Globus pallidus (tissue), 1 donor: Measurements from ENCODE around the gene IL4R.
"Not testable (repeated sequence)": the region's sequence is repeated elsewhere in the genome, so short reads cannot be mapped to it uniquely, and the experiment has no call there.

Experiments used
- DNase-seq: peaks from one replicate; pipeline ENCODE4 v3.0.0-alpha.2; 2015; ENCODE audit warnings: low spot score

The IL4R gene

DNA sequence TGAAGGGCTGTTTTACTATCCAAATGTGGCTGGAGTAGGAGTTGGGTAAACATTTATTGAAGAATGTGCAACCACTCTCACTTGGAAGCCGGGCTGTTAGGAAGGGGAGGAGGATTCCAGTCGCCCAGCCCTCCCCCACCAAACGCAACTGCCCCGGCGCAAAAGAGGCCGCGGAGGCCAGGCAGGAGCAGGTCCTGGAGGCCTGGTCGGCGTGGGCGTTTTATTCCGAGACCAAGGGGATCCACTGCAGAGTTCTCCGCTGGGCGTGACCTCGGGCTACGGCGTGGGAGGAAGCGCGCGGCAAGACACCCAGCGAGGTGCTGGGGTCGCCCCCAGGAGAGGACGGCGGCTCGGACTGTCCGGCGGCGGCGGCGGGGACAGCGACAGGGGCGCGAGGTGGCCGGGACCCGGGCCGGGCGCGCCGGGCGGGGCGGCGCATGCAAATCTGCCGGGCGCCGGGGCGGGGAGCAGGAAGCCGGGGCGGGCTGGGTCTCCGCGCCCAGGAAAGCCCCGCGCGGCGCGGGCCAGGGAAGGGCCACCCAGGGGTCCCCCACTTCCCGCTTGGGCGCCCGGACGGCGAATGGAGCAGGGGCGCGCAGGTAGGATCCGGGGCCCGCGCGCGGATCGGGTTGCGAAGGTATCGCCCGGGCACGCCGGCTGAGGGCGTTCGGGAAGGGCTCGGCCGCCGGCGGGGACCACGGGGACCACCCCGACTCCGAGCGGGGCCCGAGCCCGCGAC lies at the start of gene IL4R:
IL4R (plus strand) TSS at position 553 of the 739 bp plus-strand sequence. CDS start 26,230 bp downstream, outside the sequence.
- DNase-seq = no peak

DNA sequence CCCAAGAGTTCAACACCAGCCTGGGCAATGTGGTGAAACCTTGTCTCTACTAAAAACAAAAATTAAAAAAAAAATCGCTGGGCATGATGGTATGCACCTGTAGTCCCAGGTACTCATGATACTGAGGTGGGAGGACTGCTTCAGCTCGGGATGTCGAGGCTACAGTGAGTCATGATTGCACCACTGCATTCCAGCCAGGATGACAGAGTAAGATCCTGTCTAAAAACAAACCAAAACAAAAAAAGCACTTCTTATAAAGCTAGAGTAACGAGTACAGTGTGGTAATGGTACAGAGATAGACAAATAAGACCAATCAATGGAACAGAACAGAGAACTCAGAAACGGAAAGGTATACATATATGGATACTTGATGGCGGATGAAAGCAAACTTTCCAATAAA lies 49.6 kb upstream of the IL4R start:
- DNase-seq = no peak

DNA sequence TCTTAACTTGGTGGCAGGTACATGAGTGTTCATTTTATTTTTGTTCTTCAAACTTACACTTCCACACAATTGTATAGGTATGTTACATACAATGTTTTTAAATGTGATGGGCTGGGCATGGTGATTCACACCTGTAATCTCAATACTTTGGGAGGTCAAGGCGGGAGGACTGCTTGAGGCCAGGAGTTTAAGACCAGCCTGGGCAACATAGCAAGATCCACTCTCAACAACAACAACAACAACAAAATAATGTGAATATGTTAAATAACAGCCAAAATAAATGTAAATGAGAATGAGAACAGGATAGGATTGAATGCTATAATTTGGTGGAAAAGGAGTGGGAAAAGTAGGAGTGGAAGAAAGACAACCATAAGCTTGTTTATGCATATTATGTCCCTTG lies 47.8 kb upstream of the IL4R start:
- DNase-seq = no peak

DNA sequence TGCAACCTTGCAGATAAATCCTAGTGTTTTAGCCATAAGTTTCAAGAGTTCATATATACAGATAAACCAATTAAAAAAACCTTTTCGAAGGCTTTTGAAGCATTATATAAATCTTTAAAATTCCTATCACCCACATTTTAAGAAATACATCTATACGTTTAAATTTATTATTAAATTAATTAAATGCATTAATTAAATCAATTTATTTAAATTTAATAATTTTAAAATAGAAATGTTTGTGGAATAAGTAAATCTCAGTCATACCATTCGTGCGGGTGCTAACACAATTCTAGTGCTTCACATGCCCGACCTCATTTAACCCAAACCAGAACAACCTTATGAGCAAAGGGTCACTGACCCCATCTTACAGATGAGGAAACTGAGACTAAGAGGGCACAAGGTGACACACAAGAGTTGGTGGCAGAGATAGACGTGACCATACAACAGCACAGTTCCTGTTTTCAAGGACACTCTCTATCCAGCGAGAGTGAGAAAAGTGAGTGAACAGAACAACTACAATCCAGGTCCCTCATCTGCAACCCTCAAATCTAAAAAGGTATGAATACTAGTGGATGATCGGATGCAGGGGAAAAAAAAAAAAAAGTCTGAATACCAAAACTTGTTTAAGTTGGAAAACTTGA lies 46.6 kb upstream of the IL4R start:
- no peak for DNase-seq

DNA sequence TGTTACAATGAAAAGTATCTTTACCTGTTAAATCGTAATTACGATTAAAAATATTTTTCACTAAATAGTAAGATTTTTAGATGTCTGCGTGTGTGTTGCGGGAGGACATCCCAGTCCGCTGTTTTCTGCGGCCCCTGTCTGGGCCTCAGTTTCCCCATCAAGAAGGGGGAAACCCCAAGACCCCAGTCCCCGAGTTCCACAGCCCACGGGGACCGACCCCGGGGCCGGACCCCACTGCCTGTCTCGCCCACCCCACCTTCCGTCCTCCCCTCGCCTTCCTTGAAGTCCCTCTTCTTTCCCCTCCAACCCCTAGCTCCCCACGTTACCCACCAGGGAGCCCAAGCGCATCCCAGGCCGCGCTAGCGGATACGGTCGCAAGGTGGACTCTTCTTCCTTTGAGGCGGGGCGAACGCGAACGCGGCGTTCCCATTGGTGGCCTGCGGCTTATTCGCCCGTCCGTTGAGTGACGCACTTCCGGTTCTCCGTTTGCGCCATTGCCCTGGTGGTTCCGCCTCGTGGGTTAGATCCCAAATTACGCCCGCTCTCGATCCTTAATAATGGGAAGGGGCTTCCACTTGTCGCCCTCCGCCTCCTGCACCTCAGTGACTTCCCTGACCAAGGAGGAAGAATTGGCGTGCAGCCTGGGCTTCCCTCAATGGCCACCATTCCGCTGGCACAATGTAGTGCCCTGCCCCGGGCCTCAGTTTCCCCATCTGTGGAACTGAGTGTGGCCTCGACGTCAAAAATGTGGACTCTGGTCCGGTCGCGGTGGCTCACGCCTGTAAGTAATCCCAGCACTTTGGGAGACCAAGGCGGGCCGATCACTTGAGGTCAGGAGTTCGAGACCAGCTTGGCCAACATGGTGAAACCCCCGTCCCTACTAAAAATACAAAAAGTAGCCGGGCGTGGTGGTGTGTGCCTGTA lies 45.1 kb upstream of the IL4R start, which contains the start of gene NSMCE1:
NSMCE1 (minus strand) TSS at position 397 of the 924 bp plus-strand sequence. CDS start 11,202 bp downstream, outside the sequence.
- peak; percentile 94 for DNase-seq

DNA sequence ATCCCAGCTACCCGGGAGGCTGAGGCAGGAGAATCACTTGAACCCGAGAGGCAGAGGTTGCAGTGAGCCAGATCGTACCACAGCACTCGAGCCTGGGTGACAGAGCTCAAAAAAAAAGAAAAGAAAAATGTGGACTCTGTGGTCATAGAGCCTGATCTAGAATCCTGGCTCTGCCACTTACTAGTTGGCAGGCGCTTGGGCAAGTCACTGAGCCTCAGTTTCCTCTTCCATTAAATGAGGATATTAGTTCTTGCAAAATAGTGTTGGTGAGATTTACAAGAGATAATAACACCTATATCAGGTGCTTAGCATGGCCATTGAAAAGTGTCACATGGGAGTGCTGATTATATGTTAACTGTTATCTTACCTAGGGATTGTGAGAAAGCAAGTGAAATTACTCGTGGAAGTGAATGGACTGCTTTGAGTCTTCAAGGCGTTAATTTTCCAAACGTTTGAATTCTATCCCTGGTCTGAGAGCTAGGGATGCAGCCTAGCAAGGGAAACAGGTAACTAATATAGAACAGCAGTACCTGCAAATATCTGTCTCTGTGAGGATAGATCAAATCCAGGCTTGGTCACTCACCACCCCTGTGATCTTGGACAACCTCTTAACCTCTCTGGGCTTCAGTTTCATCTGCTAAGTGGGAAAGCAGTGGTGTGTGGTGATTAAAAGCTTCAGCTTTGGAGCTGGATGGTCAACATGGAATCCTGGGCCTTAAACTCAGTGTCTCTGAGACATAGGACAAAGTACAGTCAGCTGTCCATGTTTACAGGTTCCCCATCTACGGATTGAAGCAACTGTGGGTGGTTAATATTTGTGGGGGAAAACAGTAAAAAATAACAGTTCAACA lies 44.2 kb upstream of the IL4R start:
- DNase-seq = no peak

DNA sequence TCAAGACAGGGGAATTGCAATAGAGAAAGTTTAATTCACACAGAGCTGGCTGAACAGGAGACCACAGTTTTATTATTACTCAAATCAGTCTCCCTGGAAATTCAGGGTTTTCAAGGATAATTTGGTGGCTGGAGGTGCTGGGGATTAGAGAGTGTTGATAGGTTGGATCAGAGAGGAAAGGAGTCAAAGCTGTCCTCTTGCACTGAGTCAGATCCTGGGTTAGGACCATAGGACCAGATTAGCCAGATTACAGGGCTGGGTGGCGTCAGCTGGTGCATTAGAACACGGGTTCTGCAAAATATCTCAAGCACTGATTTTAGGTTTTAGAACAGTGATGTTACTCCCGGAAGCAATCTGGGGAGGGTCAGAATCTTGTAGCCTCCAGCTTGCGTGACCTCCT lies 43.4 kb upstream of the IL4R start:
- DNase-seq = no peak

DNA sequence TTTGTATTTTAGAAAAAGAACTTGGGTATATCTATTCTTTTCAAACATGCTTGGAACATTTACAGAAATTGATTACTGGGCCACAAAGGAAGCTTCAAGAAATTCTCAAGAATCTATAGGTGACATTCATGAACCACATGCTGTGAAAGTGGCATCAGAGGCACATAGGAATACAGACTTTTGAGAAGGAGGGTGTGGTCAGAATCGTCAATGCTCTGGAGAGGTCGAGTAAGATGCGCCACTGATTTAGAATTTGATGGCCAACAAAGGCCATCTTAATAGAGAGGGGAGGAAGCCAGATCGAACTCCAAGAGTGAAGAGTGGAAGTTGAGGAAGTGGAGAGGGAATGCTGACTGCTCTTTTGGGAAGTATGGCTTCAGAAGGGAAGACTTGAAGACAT lies 41.7 kb upstream of the IL4R start:
- no peak for DNase-seq

DNA sequence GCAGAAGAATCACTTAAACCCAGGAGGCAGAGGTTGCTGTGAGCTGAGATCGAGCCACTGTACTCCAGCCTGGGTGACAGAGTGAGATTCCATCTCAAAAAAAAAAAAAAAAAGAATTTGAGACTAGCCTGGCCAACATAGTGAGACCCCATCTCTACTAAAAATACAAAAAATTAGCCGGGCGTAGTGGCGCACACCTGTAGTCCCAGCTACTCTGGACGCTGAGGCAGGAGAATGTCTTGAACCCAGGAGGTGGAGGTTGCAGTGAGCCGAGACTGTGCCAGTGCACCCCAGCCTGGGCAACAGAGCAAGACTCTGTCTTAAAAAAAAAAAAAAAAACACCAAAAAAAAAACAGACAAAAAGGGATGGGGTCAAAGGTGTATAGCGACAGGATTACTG lies 41.1 kb upstream of the IL4R start:
- DNase-seq = not testable (repeated sequence)

DNA sequence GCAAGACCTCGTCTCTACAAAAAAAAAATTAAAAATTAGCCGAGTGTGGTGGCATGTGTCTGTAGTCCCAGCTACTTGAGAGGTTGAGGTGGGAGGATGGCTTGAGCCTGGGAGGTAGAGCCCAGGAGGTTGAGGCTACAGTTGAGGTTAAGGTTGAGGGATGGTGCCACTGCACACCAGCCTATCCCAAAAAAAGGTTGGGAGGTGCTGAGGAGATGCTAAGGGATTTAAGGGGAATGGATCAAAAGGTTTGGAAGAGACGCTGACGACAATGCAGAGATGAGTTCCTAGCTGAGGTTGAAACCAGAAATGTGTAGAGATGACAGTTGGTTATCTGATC lies 40.5 kb upstream of the IL4R start:
- DNase-seq = no peak

DNA sequence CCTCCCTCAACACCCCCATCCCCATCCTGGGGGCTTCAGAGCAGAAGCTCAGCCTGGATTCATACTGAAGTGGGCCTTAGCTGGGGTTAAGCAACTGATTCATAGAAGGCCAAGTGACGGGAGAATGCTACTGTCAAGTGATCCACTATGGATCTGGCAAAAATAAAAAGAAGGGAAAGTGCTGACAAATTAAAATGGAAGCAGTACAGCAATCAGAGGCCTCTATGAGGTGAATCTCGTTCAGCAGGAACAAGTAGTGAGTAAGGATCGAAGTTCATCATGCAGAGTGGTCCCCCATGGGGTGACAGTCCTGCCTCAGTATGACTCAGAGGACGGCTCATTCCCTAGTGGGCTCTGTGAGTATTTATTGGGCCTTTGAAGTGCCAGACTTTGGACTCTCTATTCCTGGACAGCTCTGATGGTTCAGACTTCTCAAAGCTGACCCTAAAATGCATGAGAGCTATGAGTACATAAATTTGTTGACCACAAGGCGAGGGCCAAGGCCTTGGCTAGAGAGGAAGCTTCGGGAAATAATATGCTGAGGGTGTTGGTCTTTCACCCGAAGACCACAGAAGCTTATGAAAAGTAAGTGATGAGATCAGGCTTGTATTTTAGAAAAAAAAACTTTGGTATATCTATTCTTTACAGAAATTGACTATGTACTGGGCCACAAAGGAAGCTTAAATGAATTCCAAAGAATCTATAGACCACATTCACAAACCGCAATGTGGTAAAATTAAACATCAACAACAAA lies 39.9 kb upstream of the IL4R start:
- DNase-seq = no peak

DNA sequence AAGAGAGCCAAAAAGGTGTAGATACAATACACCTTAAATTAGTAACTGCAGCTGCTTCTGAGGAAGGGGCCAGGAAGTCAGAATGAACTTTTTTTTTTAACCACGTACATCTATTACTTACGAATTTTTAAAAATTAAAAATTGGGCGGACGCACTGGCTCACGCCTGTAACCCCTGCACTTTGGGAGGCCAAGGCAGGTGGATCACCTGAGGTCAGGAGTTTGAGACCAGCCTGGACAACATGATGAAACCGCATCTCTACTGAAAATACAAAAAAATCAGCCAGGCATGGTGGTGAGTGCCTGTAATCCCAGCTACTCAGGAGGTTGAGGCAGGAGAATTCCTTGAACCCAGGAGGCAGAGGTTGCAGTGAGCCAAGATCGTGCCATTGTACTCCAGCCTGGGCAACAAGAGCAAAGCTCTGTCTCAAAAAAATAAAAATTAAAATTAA lies 39.3 kb upstream of the IL4R start:
- not testable (repeated sequence) for DNase-seq

DNA sequence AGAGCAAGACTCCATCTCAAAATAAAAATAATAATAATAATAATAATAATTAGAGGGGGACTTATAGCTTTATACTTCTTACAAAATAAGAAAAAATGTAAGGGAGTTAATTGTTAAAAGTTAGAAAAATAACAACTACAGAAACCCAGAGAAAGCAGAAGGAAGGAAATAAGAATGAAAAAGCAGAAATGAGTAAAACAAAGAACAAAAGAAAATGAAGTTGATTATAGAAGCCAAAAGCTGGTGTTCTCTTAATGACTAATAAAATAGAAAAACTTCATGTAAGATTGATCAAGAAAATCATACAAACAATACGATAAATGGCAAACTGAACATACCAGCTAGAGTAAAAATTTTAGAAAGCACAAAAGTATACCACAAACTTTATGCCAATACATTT lies 38.4 kb upstream of the IL4R start:
- DNase-seq = no peak

DNA sequence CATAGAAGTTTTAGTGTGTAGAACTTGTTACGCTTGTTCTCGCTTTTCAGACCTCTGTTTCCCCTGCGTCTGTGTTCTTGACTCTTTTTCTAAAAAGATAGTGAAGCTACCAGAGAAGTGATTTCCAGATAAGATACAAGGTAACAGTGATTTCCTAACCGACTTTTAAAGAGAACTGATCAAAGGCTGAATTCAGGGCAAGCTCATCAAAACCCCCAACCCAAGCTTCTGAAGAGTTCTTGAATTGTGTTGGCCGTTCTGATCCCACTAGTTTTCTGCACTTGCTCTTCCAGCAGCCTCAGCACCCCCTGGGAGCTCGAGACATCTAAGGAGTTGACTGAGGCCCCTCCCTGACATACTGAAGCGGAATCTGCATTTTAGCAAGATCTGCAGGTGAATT lies 32.5 kb upstream of the IL4R start:
- no peak for DNase-seq

DNA sequence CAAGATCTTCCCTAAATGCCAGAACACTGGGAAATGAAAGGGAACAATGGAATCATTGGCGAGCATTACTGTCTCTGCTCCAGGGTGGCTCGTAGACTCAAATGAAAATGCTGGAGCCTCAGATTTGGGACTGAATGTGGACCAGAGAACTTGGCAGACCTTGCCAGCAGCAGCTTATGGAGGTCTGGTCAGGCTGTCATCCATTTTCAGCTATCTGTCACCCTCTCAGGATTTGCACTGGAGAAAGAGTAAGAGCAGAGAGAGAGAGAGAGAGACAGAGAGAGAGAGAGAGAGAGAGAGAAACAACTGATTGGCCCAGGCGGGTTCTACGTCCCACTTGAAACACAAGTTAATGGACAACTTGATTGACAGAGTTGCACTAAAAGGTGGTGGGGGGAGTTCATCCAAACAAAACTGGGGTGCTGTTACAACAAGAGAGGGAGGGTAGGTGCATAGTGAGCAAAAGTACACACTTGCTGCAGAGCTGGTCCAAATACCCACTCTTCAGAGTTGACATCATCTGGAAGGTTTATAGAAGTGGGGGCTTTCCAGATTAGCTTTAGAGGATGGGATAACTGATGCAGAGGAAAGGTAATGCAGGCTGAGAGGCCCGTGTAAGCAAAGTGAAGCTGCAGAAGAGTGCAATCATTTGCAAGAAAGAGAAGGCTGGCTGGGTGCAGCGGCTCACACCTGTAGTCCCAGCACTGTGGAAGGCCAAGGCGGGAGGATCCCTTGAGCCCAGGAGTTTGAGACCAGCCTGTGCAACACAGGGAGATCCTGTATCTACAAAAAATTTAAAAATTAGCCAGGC lies 28.7 kb upstream of the IL4R start:
- DNase-seq = peak; percentile 52

DNA sequence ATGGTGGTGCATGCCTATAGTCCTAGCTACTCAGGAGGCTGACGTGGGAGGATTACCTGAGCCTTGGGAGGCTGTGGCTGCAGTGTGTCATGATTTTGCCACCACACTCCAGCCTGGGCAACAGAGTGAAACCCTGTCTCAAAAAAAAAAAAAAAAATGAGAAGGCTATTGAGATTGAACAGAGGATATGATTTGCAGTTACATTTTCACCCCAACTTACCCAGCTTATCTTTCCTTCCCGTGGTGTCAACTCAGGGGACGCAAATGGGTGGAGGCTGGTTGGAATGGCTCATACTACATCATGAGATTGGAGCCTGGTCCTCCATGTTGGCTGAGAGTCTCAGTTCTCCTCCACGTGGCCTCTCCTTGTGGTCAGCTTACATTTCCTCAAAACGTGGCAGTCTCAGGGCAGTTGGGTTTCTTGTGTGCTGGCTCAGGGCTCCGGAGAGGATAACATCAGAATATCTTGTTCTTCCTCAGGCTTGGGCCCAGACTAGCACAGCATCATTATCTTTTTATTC lies 28.0 kb upstream of the IL4R start:
- peak; percentile 58 for DNase-seq

DNA sequence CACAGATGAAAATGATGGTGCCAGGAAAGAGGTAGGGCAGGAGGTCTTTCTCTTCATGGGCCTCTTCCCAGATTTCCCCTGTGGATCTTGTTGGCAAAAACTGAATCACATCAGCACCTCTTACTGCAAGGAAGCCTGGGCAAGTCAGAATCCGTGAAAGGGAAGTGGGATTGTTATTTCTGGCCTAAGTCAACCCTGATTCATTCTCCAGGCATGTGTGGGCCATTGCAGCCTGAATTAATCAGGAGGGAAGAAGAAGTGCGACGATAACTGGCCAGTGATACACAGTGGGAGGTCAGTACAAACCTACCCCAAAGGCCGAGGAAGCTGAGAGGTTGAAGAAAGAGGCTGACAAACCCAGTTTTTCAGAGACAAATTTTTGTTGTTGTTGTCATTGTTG lies 27.3 kb upstream of the IL4R start:
- peak; percentile 48 for DNase-seq

DNA sequence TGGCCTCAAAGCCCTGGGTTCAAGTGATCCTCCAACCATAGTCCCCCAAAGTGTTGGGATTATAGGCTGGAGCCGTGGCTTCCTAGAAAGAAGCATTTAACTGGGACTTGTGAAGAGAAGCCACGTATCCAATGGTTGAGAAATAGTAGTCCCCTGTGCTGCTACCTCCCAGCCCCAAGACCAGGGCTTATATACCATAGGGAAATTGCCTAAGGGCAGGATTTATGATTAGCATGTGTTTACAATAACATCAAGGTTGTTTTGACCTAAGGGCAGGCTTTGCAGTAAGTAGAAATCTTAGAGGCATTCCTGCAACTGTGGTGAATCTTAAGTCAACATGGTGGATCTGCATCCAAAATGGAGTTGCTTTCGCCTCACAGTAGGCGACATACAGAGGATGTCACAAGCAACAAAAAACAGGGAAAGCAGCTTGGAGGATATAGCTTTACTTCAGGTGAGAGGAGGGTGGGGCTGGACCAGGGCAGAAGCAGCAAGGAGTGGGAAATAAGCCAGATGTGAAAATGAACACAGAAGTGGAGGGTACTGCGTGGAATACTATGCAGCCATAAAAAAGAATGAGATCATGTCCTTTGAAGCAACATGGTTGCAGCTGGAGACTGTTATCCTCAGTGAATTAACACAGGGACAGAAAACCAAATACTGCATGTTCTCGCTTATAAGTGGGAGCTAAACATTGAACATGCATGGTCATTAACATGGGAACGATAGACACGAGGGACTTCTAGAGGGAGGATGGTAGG lies 26.5 kb upstream of the IL4R start:
- no peak for DNase-seq

DNA sequence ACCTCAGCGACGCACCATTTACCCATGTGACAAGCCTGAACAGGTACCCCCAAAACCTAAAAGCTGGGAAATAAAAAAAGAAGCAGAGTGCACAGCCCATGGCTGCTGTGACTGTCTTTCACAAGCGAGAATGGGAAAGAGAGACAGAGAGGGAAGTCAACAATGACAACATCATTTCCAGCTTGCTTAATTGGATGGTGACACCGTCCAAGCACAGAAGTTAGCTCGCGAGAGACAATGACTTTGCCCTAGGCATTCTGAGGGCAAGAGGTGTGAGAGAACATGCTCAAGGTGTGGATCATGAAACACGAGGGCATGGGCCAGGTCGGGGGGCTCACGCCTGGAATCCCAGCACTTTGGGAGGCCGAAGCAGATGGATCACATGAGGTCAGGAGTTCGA lies 25.9 kb upstream of the IL4R start:
- DNase-seq = no peak
